GM21528 (cell line): ENCODE measurements around the gene GTF2E1.
A peak's percentile ranks its signal among the peaks of the same experiment; 100 is the strongest.
"Not testable (repeated sequence)": the region's sequence is repeated elsewhere in the genome, so short reads cannot be mapped to it uniquely, and the experiment has no call there.

Source experiments
- ATAC-seq: cut with Tn5 transposase; IDR thresholded peaks from one replicate; pipeline ENCODE4 v1.9.1; 2021; ENCODE audit warnings: mild to moderate bottlenecking, moderate library complexity; ENCODE audit not compliant: unreplicated experiment, low FRiP score

GTF2E1 gene

GRCh38 chr3:120742198-120742848 lies at the start of gene GTF2E1, which contains the start of gene RABL3:
GTF2E1 (plus strand) TSS chr3:120742744; CDS start chr3:120750553, 7,809 bp downstream.
RABL3 (minus strand) TSS chr3:120742516; CDS start chr3:120742507, 9 bp downstream.
- peak; percentile 99 for ATAC-seq

DNA sequence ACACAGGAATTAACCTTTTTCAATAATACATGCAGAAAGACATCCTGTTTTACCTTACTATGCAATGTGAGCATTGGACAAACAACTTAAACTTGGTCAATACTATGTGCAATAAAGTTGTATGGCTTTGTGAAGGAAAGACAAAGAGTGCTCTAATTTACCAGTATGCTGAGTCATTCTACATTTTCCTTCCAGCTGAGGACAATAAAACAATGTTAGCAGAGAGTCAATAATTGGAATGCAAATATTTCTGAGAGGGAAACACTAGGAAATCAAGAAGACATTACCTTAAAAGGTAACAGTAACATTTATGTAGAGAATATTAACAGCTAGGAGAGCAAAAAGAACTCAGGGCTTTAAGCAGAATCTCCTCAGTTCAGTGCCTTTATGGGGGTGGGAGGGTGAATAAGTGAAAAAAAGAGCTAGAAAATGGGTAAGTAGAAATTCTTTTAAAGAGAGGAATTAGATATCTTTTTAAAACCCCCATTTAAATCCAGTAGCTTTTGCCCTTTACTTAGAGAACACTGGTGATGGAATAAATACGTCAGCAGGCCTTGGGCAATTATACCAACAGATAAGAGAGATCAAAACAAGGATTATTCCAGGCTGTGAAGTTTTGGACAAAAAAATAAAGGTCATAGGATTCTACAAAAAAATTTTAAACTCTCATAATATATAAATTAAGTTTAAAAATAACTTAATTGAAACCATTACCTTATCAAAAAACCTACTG lies 48.9 kb upstream of the GTF2E1 start:
- ATAC-seq: no peak

DNA sequence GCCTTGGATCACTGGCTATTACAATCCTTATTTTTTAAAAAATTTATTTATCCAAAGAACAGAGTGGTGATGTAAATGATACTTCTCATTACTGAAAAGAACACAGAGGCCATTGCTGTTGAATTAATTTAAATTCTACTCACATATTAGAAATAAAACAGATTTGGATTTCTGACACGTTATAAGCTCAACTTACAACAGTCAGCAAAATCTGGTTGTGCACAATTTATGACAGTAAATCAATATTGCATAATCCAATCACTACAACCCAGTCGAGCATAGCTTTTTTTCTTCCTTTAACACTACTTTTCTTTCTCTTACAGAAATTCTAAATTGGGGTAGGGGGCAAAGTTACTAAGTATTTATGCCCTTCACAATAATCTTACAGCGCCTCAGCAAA lies 43.2 kb upstream of the GTF2E1 start:
- no peak for ATAC-seq

DNA sequence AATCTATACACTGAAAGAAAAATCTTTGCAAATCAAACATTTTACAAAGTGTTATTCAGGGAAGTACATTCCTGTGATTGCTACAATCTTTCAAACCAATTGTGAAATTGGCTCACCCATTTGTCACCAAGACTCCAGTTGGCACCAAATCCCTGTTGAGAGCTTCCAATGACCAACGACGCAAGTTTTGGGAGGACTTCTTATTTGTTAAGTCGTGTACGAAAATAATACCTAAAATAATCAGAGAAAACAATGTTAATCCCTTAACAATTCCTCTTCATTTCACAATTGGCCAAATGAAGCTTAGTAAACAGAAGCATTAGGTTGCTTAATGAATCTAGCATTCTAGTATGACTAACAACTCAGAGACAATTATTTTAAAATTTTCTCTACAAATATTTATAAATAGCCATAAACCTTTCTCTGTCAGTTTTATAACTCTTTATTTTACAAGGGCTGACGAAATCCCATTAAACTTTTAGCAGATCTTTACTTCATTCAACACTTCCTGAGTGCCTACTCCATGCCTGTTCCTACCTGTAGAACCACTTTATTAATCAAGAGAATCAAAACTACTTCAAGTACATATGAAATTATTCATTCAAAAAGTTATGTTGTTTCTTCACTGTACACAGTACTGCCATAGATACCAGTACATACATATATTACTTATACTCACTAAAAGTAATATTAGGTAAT lies 36.5 kb upstream of the GTF2E1 start:
- ATAC-seq: no peak

DNA sequence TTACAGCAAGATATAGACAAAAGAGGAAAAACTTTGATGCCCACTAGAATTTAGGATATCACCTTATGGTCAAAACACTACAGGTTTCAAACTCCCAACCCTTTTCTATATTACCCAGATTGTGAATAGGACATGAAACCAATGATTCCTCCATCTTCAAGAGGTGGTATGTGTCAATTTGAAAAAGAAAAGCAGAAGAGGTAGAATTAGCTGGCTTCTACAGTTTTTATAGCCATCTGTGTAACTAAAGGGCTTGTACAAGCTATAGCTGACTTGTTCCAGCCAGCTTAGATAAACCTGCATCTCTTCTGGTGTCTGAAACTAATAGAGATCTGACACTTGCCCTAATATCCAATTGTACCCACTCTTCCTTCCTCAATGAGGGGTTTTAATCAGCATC lies 35.6 kb upstream of the GTF2E1 start:
- no peak for ATAC-seq

DNA sequence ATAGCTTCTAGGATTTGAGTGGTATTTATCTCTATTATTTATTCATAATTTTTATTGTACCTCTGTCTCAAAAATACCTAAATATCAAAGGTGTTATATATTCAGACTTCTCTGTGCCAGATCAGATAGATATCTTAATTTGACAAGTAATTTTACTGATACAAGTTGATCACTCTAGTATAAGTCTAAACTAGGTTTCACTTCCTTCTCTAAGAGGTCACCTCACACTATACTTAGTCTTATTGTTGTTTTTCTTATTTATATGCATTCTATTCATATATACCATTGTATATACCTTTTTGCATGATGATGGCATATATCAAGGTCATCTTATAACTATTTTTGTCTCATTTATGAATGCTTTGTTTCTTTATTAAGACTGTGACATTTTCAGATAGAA lies 34.1 kb upstream of the GTF2E1 start:
- ATAC-seq: no peak

DNA sequence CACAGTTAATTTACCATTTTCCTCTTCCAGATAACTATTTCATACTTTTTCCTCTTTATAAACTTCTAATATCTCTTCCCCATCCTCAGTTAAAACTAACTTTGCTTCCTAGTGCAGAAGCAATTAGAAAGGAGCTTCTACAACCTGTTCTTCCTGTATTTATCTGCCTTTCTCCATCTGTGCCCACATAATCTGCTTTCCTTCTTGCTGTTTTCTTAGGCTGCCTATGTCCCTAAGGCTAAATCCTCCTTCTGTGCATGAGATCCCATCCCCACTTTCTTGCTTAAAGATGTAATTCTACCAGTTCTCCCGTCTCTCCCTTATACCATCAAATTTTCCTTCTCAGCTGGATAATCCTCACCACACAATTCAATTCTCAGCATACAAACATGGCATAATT lies 32.2 kb upstream of the GTF2E1 start:
- ATAC-seq: no peak

DNA sequence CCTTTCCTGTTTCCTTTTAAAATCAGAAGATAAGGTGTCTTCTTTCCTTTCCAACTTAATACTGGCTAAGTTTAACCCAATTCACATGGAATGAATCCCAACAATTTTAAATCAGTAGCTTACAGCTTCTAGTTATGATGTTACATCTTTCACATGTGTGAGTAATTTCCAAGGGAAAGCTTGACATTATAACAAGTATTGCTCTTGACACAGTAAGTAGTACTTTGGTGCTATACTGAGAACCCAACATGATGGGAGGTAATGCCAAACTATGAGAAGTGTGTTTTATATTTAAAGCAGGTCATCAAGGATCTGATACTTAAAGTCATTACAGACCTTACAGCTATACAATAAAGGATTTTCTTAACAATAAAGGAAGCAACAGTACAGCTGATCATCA lies 29.3 kb upstream of the GTF2E1 start:
- ATAC-seq: no peak

GRCh38 chr3:120719167-120719834 lies 23.2 kb upstream of the GTF2E1 start:
- ATAC-seq: not testable (repeated sequence)

DNA sequence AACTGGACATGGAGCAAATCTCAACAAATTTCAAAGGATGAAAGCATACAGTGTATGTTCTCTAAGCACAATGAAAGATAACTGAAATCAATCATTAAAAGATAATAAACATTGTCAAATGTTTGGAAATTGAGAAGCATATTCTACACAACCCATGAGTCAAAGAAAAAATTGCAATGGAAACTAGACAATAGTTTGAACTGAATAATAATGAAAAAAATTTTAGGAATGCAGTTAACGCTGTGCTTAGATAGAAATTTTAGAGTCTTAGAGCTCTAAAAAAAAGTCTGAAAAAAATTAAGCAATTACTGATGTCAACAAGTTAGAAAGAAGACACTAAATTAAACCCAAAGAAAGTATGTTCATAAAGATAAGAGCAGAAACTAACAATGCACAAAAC lies 15.8 kb upstream of the GTF2E1 start:
- no peak for ATAC-seq

GRCh38 chr3:120730576-120731542 lies 11.7 kb upstream of the GTF2E1 start:
- no peak for ATAC-seq

GRCh38 chr3:120738006-120738405 lies 4.5 kb upstream of the GTF2E1 start:
- ATAC-seq: not testable (repeated sequence)

DNA sequence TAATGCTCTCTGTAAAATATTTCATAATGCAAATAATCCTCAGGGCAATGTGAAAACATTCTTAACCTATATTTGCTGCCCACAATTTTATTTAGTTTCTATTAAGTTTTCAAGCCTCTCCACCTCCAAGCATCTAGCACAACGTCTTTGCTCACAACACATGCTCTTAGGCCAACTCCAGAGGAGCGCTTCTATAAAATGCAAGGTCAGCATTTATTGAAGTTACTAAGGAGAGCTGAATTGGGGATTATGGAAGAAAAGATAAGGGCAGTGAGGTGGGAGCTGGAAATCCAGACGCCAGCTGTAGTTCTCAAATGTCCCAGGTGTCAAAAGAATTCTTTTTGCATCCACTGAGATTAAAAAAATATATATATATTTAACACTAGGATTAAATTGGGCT lies 1.2 kb upstream of the GTF2E1 start:
- no peak for ATAC-seq

DNA sequence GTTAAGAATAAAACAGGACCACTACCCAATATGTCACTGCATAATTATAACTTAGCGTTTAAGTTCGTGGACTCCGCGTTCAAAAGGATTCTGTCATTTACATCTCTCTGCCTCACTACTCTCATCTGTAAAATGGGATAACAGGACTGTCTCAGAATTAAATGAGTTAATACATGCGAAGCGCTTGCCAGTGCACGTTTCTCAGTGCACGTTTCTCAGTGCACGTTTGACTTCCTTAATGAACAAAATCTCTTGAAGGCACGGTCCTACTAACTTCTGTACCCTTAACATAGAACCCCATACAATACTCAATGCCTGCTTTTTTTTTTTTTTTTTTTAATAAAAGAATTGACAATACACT lies 727 bp upstream of the GTF2E1 start:
- peak; percentile 26 for ATAC-seq

GRCh38 chr3:120742849-120743365 lies 363 bp downstream of the GTF2E1 start:
- ATAC-seq: peak; percentile 28

GRCh38 chr3:120743556-120744195 lies 1.1 kb downstream of the GTF2E1 start:
- no peak for ATAC-seq

DNA sequence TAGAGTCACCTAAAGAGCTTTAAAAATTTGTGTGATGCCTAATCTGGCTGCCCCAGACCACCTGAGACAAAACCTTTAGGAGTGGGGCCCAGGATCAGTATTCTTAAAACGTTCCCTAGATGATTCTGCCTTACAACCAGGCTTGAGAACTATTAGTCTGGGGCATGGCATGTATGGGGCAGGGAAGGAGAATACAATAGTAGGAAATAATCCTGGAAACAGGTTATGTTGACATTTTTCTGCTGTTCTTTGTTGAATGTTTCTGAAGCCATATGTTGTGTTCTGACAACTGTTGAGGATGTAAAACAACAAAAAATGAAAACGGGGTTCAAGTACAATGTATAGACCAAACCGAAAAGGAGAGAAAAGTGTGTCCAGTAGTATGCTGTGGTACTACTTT lies 2.9 kb downstream of the GTF2E1 start:
- ATAC-seq: no peak

GRCh38 chr3:120749843-120750242 lies 7.3 kb downstream of the GTF2E1 start:
- no peak for ATAC-seq

GRCh38 chr3:120752230-120752629 lies 9.7 kb downstream of the GTF2E1 start:
- no peak for ATAC-seq
